SU-DHL-6 (cell line): Measurements from ENCODE around the gene RAG1.

Experiments
- H2AFZ ChIP-seq: fragments of 200-600 bp; sonication (generic); 2 replicates; pipeline ENCODE4 v1.6.1; 2014; ENCODE audit warnings: low read depth, mild to moderate bottlenecking, moderate library complexity, mixed read lengths, antibody characterized with exemption, low read length; ENCODE audit not compliant: severe bottlenecking
- H3F3A ChIP-seq: fragments of 200-600 bp; shearing (Covaris generic); 2 replicates; pipeline ENCODE4 v1.6.0; 2016; ENCODE audit warnings: antibody characterized with exemption, mild to moderate bottlenecking; ENCODE audit not compliant: insufficient read depth
- H3K27ac ChIP-seq: fragments of 200-600 bp; sonication (generic); 2 replicates; pipeline ENCODE4 v1.5.1; 2016; ENCODE audit warnings: low read depth, mild to moderate bottlenecking, low read length, moderate library complexity, mixed read lengths
- H3K27me3 ChIP-seq: fragments of 200-600 bp; sonication (generic), shearing (Covaris generic); 2 replicates; pipeline ENCODE4 v1.6.0; 2014; ENCODE audit warnings: mild to moderate bottlenecking, low read length
- H3K36me3 ChIP-seq: fragments of 200-600 bp; sonication (generic); 2 replicates; pipeline ENCODE4 v1.6.1; 2014; ENCODE audit warnings: mild to moderate bottlenecking, low read length, mixed read lengths
- H3K4me2 ChIP-seq: fragments of 300-600, 200-600 bp; shearing (Covaris generic), sonication (generic); 2 replicates; pipeline ENCODE4 v1.6.0; 2014; ENCODE audit warnings: low read length, low read depth, mild to moderate bottlenecking; ENCODE audit not compliant: poor library complexity, severe bottlenecking
- H3K4me3 ChIP-seq: fragments of 200-600 bp; sonication (generic); 2 replicates; pipeline ENCODE4 v1.5.1; 2014; ENCODE audit warnings: antibody characterized with exemption, low read length, mild to moderate bottlenecking, mixed read lengths; ENCODE audit not compliant: insufficient read depth, poor library complexity, severe bottlenecking
- H3K79me2 ChIP-seq: fragments of 200-600 bp; sonication (generic); 2 replicates; pipeline ENCODE4 v1.6.1; 2014; ENCODE audit warnings: mild to moderate bottlenecking, low read length, moderate library complexity; ENCODE audit not compliant: insufficient read depth
- H3K9ac ChIP-seq: fragments of 200-600 bp; sonication (generic); 2 replicates; pipeline ENCODE4 v1.7.0; 2014; ENCODE audit warnings: mild to moderate bottlenecking, low read length
- H3K9me2 ChIP-seq: fragments of 200-600 bp; sonication (generic); replicated peaks from 2 replicates; pipeline ENCODE4 v1.6.1; 2014; ENCODE audit warnings: low read length; ENCODE audit not compliant: insufficient read depth
- H3K9me3 ChIP-seq: fragments of 200-600 bp; sonication (generic); 2 replicates; pipeline ENCODE4 v1.6.1; 2014; ENCODE audit warnings: low read length, mixed read lengths; ENCODE audit not compliant: insufficient read depth
- H4K20me1 ChIP-seq: fragments of 200-600 bp; sonication (generic); 2 replicates; pipeline ENCODE4 v1.6.1; 2014; ENCODE audit warnings: low read depth, mild to moderate bottlenecking, antibody characterized with exemption, low read length, moderate library complexity, mixed read lengths
- CTCF ChIP-seq: fragments of 200-600 bp; sonication (generic); IDR thresholded peaks from one replicate; pipeline ENCODE4 v1.5.1; 2017; ENCODE audit warnings: antibody characterized with exemption, mild to moderate bottlenecking, low read length, moderate library complexity; ENCODE audit not compliant: insufficient read depth, poor library complexity, severe bottlenecking
- EZH2phosphoT487 ChIP-seq: fragments of 200-600 bp; sonication (generic), shearing (Covaris generic); conservative IDR thresholded peaks from 2 replicates; pipeline ENCODE4 v1.6.1; 2018; ENCODE audit warnings: mild to moderate bottlenecking, antibody characterized with exemption, low read length, moderate library complexity, mixed read lengths

The RAG1 gene

GRCh38 chr11:36628765-36629244, 61.0 kb downstream of the RAG1 start:
- Histone ChIP-seq H4K20me1 (no peaks in the 10 kb centered on the region), H2AFZ (no peak overlapping the region), H3F3A (no peaks in the 10 kb centered on the region), H3K9ac (no peak overlapping the region), H3K4me3 (no peak overlapping the region), H3K9me2 (no peaks in the 10 kb centered on the region), H3K27me3 (0 out of 2 replicates have a peak, but pooled peaks cover 4% of the 10 kb centered on the region), H3K9me3 (no peaks in the 10 kb centered on the region), H3K79me2 (no peaks in the 10 kb centered on the region), H3K27ac (no peak overlapping the region), H3K4me2 (no peak overlapping the region), H3K36me3 (no peaks in the 10 kb centered on the region)
- TF ChIP-seq CTCF = no peak
- no peak for TF ChIP-seq EZH2phosphoT487
